Fibroblast of lung (primary cell): ENCODE measurements around the gene COLEC12. TPM values are rescaled to one million over a fixed set of nuclear protein-coding genes. Genes with fewer than 3 reads are reported as not detected.

ENCODE experiments used
- DNase-seq, 2 donors: peaks; one replicate each; pipeline versions ENCODE4 v3.0.0 to v3.0.0-alpha.2; 2010; ENCODE audit warnings: low read depth in 2 of 2
- H2AFZ ChIP-seq: 2 replicates; pipeline ENCODE4 v1.5.1; 2012; ENCODE audit warnings: low read length, control low read depth, inconsistent platforms
- H3K27ac ChIP-seq: 2 replicates; pipeline ENCODE4 v1.5.1; 2011; ENCODE audit warnings: low read length, control low read depth; ENCODE audit not compliant: insufficient read depth
- H3K27me3 ChIP-seq: 2 replicates; pipeline ENCODE4 v1.5.1; 2011; ENCODE audit warnings: mild to moderate bottlenecking, low read length; ENCODE audit not compliant: control insufficient read depth, insufficient read depth
- H3K36me3 ChIP-seq: 2 replicates; pipeline ENCODE4 v1.5.1; 2011; ENCODE audit warnings: low read length; ENCODE audit not compliant: control insufficient read depth, insufficient read depth
- H3K4me1 ChIP-seq: 2 replicates; pipeline ENCODE4 v1.5.1; 2011; ENCODE audit warnings: low read length; ENCODE audit not compliant: control insufficient read depth, insufficient read depth; ENCODE audit errors: extremely low read depth
- H3K4me2 ChIP-seq: 2 replicates; pipeline ENCODE4 v1.5.1; 2011; ENCODE audit warnings: low read length, control low read depth; ENCODE audit not compliant: insufficient read depth; ENCODE audit errors: extremely low read depth
- H3K4me3 ChIP-seq, 4 experiments: fragments of 200-600 bp in 1 of 4; sonication (generic) in 1 of 4; replicated peaks in 1 of 4; 2 replicates each; pipeline ENCODE4 v1.5.1; 2011 to 2016; ENCODE audit warnings: low read length in 4 of 4, low read depth in 3 of 4, mild to moderate bottlenecking in 3 of 4, control low read depth in 2 of 4, inconsistent platforms in 1 of 4, mixed read lengths in 1 of 4; ENCODE audit not compliant: insufficient read depth in 1 of 4; ENCODE audit errors: control extremely low read depth in 1 of 4
- H3K79me2 ChIP-seq: 2 replicates; pipeline ENCODE4 v1.5.1; 2012; ENCODE audit warnings: mild to moderate bottlenecking, low read length, inconsistent platforms; ENCODE audit not compliant: control insufficient read depth, insufficient read depth
- H3K9ac ChIP-seq: 2 replicates; pipeline ENCODE4 v1.5.1; 2011; ENCODE audit warnings: mild to moderate bottlenecking, low read length, control low read depth; ENCODE audit not compliant: insufficient read depth
- H3K9me3 ChIP-seq: 2 replicates; pipeline ENCODE4 v1.5.1; 2012; ENCODE audit warnings: low read depth, low read length; ENCODE audit not compliant: control insufficient read depth, insufficient read depth
- H4K20me1 ChIP-seq: 2 replicates; pipeline ENCODE4 v1.5.1; 2011; ENCODE audit warnings: low read length; ENCODE audit not compliant: control insufficient read depth, insufficient read depth; ENCODE audit errors: extremely low read depth
- EZH2 ChIP-seq: IDR thresholded peaks from 2 replicates; pipeline ENCODE4 v1.5.1; 2012; ENCODE audit warnings: low read length, control low read depth, mild to moderate bottlenecking; ENCODE audit errors: missing control alignments
- polyA plus RNA-seq, 2 donors: library from polyadenylated mRNA; depleted of rRNA in 1 of 2; stranded (reverse) in 1 of 2; unstranded in 1 of 2; fragments of >200 nt; gene quantifications; 2 replicates each; pipeline ENCODE4 v1.2.1, GENCODE V29; 2011 to 2012; ENCODE audit warnings: missing spikeins in 1 of 2
- total RNA-seq: library from RNA; depleted of rRNA; stranded (reverse); fragments of >200 nt; gene quantifications from 2 replicates; pipeline ENCODE4 v1.2.1, GENCODE V29; 2014
- TF ChIP-seq, protein P1 (sequence below), 2 donors: IDR thresholded peaks in 1 of 2; conservative IDR thresholded peaks in 1 of 2; 1 replicate in 1 of 2; 2 replicates in 1 of 2; pipeline ENCODE4 v1.5.1; 2011 to 2012; ENCODE audit warnings: low read length in 2 of 2, control low read depth in 1 of 2, inconsistent platforms in 1 of 2, low read depth in 1 of 2, mild to moderate bottlenecking in 1 of 2

COLEC12 gene
- total and polyA plus RNA-seq, 2 donors (not counting 1 experiment from before 2014, with no cell fraction given) = 20.0 to 24.8 TPM

- no peak for TF ChIP-seq EZH2
- TF ChIP-seq, protein P1, sequence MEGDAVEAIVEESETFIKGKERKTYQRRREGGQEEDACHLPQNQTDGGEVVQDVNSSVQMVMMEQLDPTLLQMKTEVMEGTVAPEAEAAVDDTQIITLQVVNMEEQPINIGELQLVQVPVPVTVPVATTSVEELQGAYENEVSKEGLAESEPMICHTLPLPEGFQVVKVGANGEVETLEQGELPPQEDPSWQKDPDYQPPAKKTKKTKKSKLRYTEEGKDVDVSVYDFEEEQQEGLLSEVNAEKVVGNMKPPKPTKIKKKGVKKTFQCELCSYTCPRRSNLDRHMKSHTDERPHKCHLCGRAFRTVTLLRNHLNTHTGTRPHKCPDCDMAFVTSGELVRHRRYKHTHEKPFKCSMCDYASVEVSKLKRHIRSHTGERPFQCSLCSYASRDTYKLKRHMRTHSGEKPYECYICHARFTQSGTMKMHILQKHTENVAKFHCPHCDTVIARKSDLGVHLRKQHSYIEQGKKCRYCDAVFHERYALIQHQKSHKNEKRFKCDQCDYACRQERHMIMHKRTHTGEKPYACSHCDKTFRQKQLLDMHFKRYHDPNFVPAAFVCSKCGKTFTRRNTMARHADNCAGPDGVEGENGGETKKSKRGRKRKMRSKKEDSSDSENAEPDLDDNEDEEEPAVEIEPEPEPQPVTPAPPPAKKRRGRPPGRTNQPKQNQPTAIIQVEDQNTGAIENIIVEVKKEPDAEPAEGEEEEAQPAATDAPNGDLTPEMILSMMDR (conservative IDR thresholded peaks at IDR 0.05 in 1 of 2, IDR thresholded peaks at IDR 0.05 in 1 of 2; ENCODE audit: low read depth in 1 of 2, low read length in 2 of 2) = no peak
- Histone ChIP-seq H3K36me3 (no peaks in the 10 kb centered on the region), H3K9ac (no peak overlapping the region), H3K9me3 (no peaks in the 10 kb centered on the region), H3K4me3 (no peak overlapping the region), H2AFZ (no peak overlapping the region), H3K27me3 (no peaks in the 10 kb centered on the region), H3K79me2 (no peaks in the 10 kb centered on the region), H3K4me2 (no peak overlapping the region), H3K4me1 (no peaks in the 10 kb centered on the region), H4K20me1 (no peaks in the 10 kb centered on the region), H3K27ac (no peak overlapping the region)
- peak in 1 of 2 donors; percentile 40 for DNase-seq
Measured at GRCh38 chr18:463827-464541, 36.5 kb downstream of the COLEC12 start.

DNA sequence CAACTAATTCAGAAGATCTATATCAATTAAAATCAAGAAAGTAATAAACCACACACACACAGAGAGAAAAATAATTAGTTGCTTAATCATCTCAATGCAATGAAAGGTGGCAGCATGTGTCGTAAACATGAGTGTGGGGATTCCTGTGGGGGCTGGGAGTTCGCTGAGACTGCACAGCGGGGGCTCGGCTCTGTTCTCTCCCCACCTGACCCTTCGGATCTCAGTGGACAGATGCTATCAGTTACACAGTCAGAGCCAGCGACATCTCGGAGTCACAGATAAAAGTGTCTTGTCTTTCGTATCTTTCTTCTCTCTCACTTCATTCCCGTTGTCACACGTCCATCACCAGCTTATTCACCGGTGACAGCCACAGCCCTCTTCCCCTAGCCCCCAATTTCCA lies 37.1 kb downstream of the COLEC12 start:
- Histone ChIP-seq H2AFZ (no peak overlapping the region), H3K27ac (no peak overlapping the region), H3K9ac (no peak overlapping the region), H3K4me1 (peaks cover under 1% of the 10 kb centered on the region), H3K4me2 (no peak overlapping the region), H3K36me3 (no peaks in the 10 kb centered on the region), H3K4me3 (no peak overlapping the region), H4K20me1 (no peaks in the 10 kb centered on the region), H3K79me2 (no peaks in the 10 kb centered on the region), H3K9me3 (no peaks in the 10 kb centered on the region), H3K27me3 (no peaks in the 10 kb centered on the region)
- DNase-seq = no peak
- TF ChIP-seq EZH2 = no peak
- TF ChIP-seq, protein P1 (conservative IDR thresholded peaks at IDR 0.05 in 1 of 2, IDR thresholded peaks at IDR 0.05 in 1 of 2; ENCODE audit: low read depth in 1 of 2, low read length in 2 of 2) = no peak

DNA sequence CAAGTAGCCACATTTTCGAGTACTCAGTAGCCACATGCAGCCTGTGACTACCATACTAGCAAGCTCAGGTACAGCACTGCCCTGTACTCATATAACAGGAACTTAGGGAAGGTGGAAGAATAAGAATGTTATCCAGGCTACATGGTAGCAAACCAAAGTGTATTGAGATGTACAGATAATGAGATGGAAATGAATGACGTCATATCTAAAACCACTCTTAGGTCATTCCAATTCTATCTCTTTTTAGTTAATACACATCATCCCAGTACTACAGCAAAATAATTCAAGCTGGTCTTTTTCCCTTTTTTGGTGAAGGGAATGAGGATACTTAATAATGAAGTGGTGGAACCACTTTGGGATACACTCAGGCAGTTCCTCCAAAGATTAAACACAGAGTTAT lies 38.7 kb downstream of the COLEC12 start:
- Histone ChIP-seq H3K79me2 (no peaks in the 10 kb centered on the region), H4K20me1 (no peaks in the 10 kb centered on the region)

More for the DNA sequence above, 38.7 kb downstream of the COLEC12 start:
- H3K4me3 ChIP-seq = no peak overlapping the region
- H3K36me3 ChIP-seq = no peaks in the 10 kb centered on the region
- no peak overlapping the region for H2AFZ ChIP-seq
- no peak overlapping the region for H3K27ac ChIP-seq
- no peak overlapping the region for H3K9ac ChIP-seq
- no peaks in the 10 kb centered on the region for H3K27me3 ChIP-seq
- no peak overlapping the region for H3K4me2 ChIP-seq
- no peak for DNase-seq
- no peaks in the 10 kb centered on the region for H3K9me3 ChIP-seq
- H3K4me1 ChIP-seq = peaks cover 10% of the 10 kb centered on the region
- TF ChIP-seq, protein P1 (conservative IDR thresholded peaks at IDR 0.05 in 1 of 2, IDR thresholded peaks at IDR 0.05 in 1 of 2; ENCODE audit: low read depth in 1 of 2, low read length in 2 of 2) = no peak
- no peak for TF ChIP-seq EZH2
